Central memory CD8-positive, alpha-beta T cell (primary cell): ENCODE measurements around the gene YBX2.
A peak's percentile ranks its signal among the peaks of the same experiment; 100 is the strongest.

Source experiments
- ATAC-seq: fragments of 150-1000 bp; cut with Tn5 transposase; replicated peaks from 2 replicates; pipeline ENCODE4 v1.10.0; 2022; ENCODE audit warnings: mild to moderate bottlenecking, moderate FRiP score, moderate number of reproducible peaks; ENCODE audit not compliant: poor library complexity, severe bottlenecking; ENCODE audit errors: extremely low read depth
- DNase-seq, 2 donors: peaks; one replicate each; pipeline ENCODE4 v3.0.0; 2021; ENCODE audit warnings: low spot score in 2 of 2
- H3K27ac Mint-ChIP-seq: one replicate; pipeline ENCODE4 v1.8.0; 2022; ENCODE audit warnings: low read depth, mild to moderate bottlenecking, moderate library complexity, mixed read lengths
- H3K27me3 Mint-ChIP-seq: one replicate; pipeline ENCODE4 v1.8.0; 2022; ENCODE audit warnings: mixed read lengths
- H3K36me3 Mint-ChIP-seq: one replicate; pipeline ENCODE4 v1.8.0; 2022; ENCODE audit warnings: mild to moderate bottlenecking, moderate library complexity, mixed read lengths; ENCODE audit not compliant: insufficient read depth
- H3K4me1 Mint-ChIP-seq: one replicate; pipeline ENCODE4 v1.8.0; 2022; ENCODE audit warnings: mixed read lengths
- H3K4me3 Mint-ChIP-seq: one replicate; pipeline ENCODE4 v1.8.0; 2022; ENCODE audit warnings: mild to moderate bottlenecking, moderate library complexity, mixed read lengths
- H3K9me3 Mint-ChIP-seq: one replicate; pipeline ENCODE4 v1.8.0; 2022; ENCODE audit warnings: mixed read lengths

The YBX2 gene

DNA sequence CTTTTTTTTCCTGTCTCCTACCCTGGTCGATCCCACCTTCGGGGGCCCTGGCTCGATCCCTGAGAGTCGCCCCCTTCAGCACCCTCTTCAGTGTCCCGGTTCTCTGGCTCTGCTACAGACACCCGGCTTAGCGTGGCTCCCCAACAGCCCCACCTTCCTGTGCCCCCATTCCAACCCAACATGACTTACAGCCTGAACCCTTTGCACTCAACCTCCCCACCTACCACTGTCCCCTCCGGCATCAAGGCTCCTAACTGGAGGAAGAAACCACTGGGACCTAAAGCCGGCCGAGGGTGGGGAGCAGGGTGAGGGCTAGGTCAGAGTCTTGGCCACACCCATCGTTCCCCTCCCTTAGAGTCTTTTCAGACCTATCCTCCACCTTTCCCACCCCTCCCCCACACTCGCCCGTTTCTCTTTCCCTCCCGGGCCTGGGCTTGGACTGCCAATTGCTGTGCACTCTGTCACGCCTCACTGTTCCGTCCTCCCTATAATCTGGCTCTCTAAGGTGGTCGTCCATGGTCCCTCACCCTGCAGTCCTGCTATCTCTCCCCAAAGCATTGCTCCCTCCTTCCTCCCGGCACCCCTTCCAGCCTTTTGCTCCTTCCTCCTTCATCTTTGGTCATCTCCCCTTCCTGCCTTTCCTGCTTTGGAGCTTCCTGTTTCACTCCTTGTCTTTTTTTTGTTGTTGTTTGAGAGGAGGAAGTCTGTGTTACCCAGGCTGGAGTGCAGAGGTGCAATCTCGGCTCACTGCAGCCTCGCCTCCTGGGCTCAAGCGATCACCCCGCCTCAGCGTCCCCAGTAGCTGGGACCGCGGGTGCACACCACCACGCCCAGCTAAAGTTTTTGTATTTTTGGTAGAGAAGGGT lies 31.3 kb downstream of the YBX2 start:
- peaks cover 7% of the 10 kb centered on the region for H3K36me3 Mint-ChIP-seq
- no peaks in the 10 kb centered on the region for H3K9me3 Mint-ChIP-seq
- peak; percentile 22 for ATAC-seq
- H3K27me3 Mint-ChIP-seq, result peaks cover 34% of the 10 kb centered on the region
- H3K4me1 Mint-ChIP-seq, result peaks cover 18% of the 10 kb centered on the region
- no peak for DNase-seq
- H3K27ac Mint-ChIP-seq, result peak overlapping the region; percentile 86
- peak overlapping the region; percentile 77 for H3K4me3 Mint-ChIP-seq

DNA sequence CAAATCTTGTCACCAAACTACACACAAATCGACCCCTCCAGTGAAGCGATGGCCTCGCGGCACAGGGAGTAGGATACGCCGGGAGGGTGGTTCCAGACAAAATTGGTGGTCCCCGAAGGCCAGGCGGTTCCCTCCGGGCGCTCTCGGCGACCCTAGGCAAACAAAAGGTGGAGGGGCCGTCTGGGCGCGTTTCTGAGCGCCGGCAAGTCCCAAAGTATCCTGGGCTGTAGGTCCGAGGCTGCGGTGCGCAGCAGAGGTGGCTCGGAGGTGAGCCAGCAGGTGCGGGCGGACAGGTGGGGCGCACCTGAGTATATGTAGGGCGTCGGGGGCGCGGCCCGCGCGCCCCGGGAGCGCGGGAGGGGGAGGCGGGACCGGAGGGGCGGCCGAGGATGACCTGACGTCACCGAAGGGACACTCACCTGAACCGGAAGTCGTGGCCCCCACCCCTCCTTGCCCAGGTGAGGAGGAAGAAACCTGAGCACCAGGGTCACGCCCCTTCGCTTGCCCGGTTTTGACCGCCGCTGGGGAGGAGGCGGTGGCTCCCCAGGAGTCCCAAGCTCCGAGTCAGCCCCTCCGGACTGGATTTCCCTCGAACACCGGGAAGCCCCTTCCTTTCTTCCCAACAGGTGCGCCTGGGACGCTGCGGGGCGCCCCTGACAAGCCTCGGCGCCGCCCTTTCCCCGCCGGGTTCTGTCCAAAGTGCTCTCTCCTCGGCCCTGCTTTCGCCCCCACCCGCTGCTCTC lies 32.1 kb downstream of the YBX2 start, which contains the start of gene CLDN7:
CLDN7 (minus strand) TSS at position 287 of the 743 bp plus-strand sequence. CDS start 435 bp downstream, outside the sequence.
- H3K4me1 Mint-ChIP-seq, result peaks cover 18% of the 10 kb centered on the region
- ATAC-seq (no peak), DNase-seq (no peak)
- H3K27me3 Mint-ChIP-seq, result peaks cover 34% of the 10 kb centered on the region
- H3K27ac Mint-ChIP-seq, result peak within 1 kb of the TSS; percentile 86
- H3K36me3 Mint-ChIP-seq, result peaks cover 9% of the 10 kb centered on the region
- peak within 1 kb of the TSS; percentile 77 for H3K4me3 Mint-ChIP-seq
- H3K9me3 Mint-ChIP-seq, result no peaks in the 10 kb centered on the region

GRCh38 chr17:7261379-7262191 lies 32.9 kb downstream of the YBX2 start:
- H3K27ac Mint-ChIP-seq, result no peak overlapping the region
- peaks cover 18% of the 10 kb centered on the region for H3K4me1 Mint-ChIP-seq

GRCh38 chr17:7260651-7261378 lies 33.6 kb downstream of the YBX2 start:
- Mint-ChIP-seq H3K4me3 (peak overlapping the region; percentile 75), H3K9me3 (no peaks in the 10 kb centered on the region), H3K36me3 (peaks cover 21% of the 10 kb centered on the region), H3K4me1 (peaks cover 18% of the 10 kb centered on the region), H3K27ac (no peak overlapping the region), H3K27me3 (peaks cover 22% of the 10 kb centered on the region)
- ATAC-seq, result peak; percentile 41
- DNase-seq, result no peak

More at GRCh38 chr17:7261379-7262191, 32.9 kb downstream of the YBX2 start:
- no peak for DNase-seq
- ATAC-seq, result peak; percentile 10
- Mint-ChIP-seq H3K4me3 (peak overlapping the region; percentile 75), H3K9me3 (no peaks in the 10 kb centered on the region), H3K27me3 (peaks cover 28% of the 10 kb centered on the region), H3K36me3 (peaks cover 16% of the 10 kb centered on the region)

DNA sequence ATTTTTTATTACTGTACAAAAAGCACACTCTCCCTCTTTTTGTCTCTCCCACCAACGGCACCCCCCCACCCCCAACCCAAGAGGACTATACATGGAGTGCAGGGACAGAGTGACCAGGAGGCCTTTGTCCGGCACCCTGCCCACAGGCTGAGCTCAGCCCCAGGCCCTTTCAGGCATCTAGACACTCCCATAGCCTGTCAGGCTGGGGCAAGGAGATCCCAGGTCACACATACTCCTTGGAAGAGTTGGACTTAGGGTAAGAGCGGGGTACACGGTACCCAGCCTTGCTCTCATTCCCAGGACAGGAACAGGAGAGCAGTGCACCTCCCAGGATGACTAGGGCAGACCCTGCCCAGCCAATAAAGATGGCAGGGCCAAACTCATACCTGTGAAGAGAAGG lies 34.3 kb downstream of the YBX2 start:
- no peak overlapping the region for H3K27ac Mint-ChIP-seq
- H3K4me3 Mint-ChIP-seq, result peak overlapping the region; percentile 18
- ATAC-seq (no peak), DNase-seq (no peak)
- H3K9me3 Mint-ChIP-seq, result no peaks in the 10 kb centered on the region
- peaks cover 22% of the 10 kb centered on the region for H3K27me3 Mint-ChIP-seq
- H3K4me1 Mint-ChIP-seq, result peaks cover 18% of the 10 kb centered on the region
- peaks cover 25% of the 10 kb centered on the region for H3K36me3 Mint-ChIP-seq

DNA sequence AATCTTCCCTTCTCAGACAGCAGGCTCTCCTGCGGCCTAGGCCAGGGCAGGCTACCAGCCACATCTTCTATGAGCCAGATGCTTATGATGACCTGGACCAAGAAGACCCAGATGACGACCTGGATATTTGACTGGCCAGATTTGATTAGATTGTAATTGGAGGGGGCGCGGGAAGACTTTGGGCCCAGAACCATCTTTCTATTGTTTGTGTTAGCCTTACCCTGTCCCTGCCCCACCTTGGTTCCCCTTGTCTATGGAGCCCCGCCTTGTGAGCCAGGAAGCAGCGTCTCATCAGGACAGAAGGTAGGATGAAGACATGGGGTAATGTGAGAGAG lies 34.9 kb downstream of the YBX2 start:
- DNase-seq, result no peak
- Mint-ChIP-seq H3K4me1 (peaks cover 22% of the 10 kb centered on the region), H3K9me3 (no peaks in the 10 kb centered on the region), H3K4me3 (no peak overlapping the region), H3K36me3 (peaks cover 31% of the 10 kb centered on the region), H3K27ac (no peak overlapping the region), H3K27me3 (peaks cover 22% of the 10 kb centered on the region)
- no peak for ATAC-seq

DNA sequence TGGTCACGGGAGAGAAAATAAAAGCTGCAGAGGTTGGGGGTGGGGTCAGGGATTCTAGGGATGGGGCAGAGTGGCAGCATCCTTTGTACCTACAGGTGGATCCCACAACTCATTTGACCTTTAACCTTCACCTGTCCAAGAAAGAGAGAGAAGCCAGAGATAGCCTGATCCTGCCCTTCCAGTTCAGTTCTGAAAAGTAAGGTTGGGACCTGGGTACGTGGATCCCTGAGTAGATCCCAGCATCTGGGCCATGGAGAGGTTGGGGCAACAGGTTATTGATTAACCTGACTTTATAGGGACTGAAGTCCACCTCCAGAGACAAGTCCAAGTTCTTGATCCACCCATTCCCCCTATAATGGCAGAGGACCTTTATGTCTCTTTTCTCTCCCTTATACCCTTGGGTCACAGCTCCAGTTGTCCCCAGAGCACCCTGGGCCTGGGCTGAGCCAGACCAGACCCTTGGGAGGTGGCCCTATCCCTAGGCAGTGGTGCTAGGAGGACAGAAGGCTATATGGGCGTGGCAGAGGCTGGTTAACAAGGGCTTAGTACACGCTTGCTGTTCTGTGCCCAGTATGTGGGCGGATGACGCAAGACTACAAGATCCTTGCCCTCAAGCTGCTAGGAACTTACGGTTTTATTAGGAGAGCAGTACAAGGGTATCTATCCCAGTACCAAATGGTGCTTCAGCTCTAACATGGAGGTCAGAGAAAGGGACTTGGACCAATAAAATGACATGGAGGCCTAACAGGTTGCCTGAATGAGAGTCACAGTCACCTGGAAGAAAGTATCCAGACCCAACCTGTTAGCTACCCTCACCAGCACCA lies 35.5 kb downstream of the YBX2 start:
- H3K27ac Mint-ChIP-seq, result no peak overlapping the region
- H3K4me3 Mint-ChIP-seq, result no peak overlapping the region
- H3K4me1 Mint-ChIP-seq, result peaks cover 19% of the 10 kb centered on the region
- no peak for ATAC-seq
- DNase-seq, result no peak
- H3K9me3 Mint-ChIP-seq, result no peaks in the 10 kb centered on the region
- peaks cover 16% of the 10 kb centered on the region for H3K27me3 Mint-ChIP-seq
- H3K36me3 Mint-ChIP-seq, result peaks cover 34% of the 10 kb centered on the region

DNA sequence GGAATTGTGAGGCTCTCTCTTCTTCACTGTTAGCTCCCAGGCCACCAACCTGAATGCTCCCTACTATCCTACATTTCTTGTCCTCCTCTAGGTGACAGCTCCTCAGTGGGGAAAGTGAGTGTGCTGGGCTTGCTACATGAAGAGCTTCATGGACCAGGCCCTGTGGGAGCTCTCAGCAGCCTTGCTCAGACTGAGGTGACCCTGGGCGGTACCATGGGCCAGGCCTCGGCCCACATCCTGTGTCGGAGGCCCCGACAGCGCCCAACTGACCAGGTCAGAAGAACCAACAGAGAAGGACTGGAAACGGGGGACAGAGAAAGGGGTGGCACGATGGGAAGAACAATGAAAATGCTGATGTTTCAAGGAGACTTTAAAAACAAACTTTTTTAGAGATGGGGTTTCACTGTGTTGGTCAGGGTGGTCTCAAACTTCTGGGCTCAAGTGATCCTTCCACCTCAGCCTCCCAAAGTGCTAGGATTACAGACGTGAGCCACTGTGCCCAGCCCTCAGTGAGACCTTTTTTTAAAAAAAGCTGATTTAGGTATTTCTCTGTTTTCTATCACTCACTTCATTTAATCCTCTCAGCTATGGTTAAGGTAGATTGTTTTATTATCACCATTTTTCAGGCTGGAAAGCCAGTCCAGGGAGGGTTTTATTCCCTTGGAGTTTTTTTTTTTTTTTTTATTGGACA lies 37.5 kb downstream of the YBX2 start:
- Mint-ChIP-seq H3K4me3 (no peak overlapping the region), H3K27me3 (no peaks in the 10 kb centered on the region), H3K27ac (no peak overlapping the region), H3K4me1 (peaks cover 19% of the 10 kb centered on the region), H3K36me3 (peaks cover 46% of the 10 kb centered on the region), H3K9me3 (no peaks in the 10 kb centered on the region)
- no peak for DNase-seq
- no peak for ATAC-seq

GRCh38 chr17:7254511-7254910 lies 39.9 kb downstream of the YBX2 start:
- no peak overlapping the region for H3K4me3 Mint-ChIP-seq
- DNase-seq, result no peak

DNA sequence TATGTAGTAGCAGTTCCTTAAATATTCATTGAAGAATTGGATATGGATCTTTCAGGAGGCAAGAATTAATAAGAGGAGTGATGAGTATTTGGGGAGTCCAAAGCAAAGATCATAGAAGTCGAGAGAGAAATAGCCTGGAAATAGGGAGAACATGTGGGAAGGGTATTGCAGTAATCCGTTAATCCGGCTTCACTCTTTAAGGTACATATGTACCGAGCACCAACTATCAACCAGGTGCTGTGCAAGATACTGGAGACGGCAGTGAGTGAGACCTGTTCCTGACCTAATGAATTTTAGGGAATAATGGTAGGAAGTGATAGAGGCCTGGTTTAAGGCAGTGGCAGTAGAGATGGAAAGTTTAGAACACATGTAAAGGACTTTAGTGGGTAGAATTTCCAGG lies 41.4 kb downstream of the YBX2 start:
- peaks cover 52% of the 10 kb centered on the region for H3K36me3 Mint-ChIP-seq
- ATAC-seq (no peak), DNase-seq (no peak)
- H3K4me3 Mint-ChIP-seq, result peak overlapping the region; percentile 93
- no peaks in the 10 kb centered on the region for H3K27me3 Mint-ChIP-seq
- H3K27ac Mint-ChIP-seq, result peak overlapping the region; percentile 93
- H3K4me1 Mint-ChIP-seq, result peaks cover 46% of the 10 kb centered on the region
- no peaks in the 10 kb centered on the region for H3K9me3 Mint-ChIP-seq

More at GRCh38 chr17:7254511-7254910, 39.9 kb downstream of the YBX2 start:
- no peak for ATAC-seq
- no peaks in the 10 kb centered on the region for H3K27me3 Mint-ChIP-seq
- no peak overlapping the region for H3K27ac Mint-ChIP-seq
- H3K4me1 Mint-ChIP-seq, result peaks cover 33% of the 10 kb centered on the region
- peaks cover 51% of the 10 kb centered on the region for H3K36me3 Mint-ChIP-seq
- no peaks in the 10 kb centered on the region for H3K9me3 Mint-ChIP-seq
